HG02571 (cell line): ENCODE results near the gene KRT1.

Experiments
- ATAC-seq: cut with Tn5 transposase; IDR thresholded peaks from one replicate; pipeline ENCODE4 v1.9.1; 2021; ENCODE audit warnings: mild to moderate bottlenecking, moderate library complexity; ENCODE audit not compliant: unreplicated experiment

KRT1 gene

GRCh38 chr12:52699373-52699772, 19.2 kb upstream of the KRT1 start:
- no peak for ATAC-seq

- ATAC-seq = no peak
Observed at GRCh38 chr12:52698651-52699340, 18.6 kb upstream of the KRT1 start.

GRCh38 chr12:52697058-52697582, 16.9 kb upstream of the KRT1 start:
- no peak for ATAC-seq

- ATAC-seq = no peak
Observed at GRCh38 chr12:52696588-52696987, 16.4 kb upstream of the KRT1 start.

- ATAC-seq = no peak
Observed at GRCh38 chr12:52695039-52695438, 14.8 kb upstream of the KRT1 start.

- ATAC-seq = no peak
Observed at GRCh38 chr12:52694151-52694550, 13.9 kb upstream of the KRT1 start.

- no peak for ATAC-seq
Observed at GRCh38 chr12:52693261-52693660, 13.1 kb upstream of the KRT1 start.

- no peak for ATAC-seq
Observed at GRCh38 chr12:52692254-52692653, 12.0 kb upstream of the KRT1 start.

GRCh38 chr12:52691841-52692150, 11.6 kb upstream of the KRT1 start:
- ATAC-seq = no peak

- no peak for ATAC-seq
Observed at GRCh38 chr12:52691076-52691840, 11.1 kb upstream of the KRT1 start.

GRCh38 chr12:52690351-52691075, 10.3 kb upstream of the KRT1 start:
- ATAC-seq = no peak

- no peak for ATAC-seq
Observed at GRCh38 chr12:52689936-52690335, 9.7 kb upstream of the KRT1 start.

- ATAC-seq = no peak
Observed at GRCh38 chr12:52689239-52689638, 9.0 kb upstream of the KRT1 start.

- ATAC-seq = no peak
Observed at GRCh38 chr12:52688481-52688880, 8.3 kb upstream of the KRT1 start.

GRCh38 chr12:52687497-52688385, 7.5 kb upstream of the KRT1 start:
- ATAC-seq = no peak

- ATAC-seq = no peak
Observed at GRCh38 chr12:52686756-52687487, 6.7 kb upstream of the KRT1 start.

GRCh38 chr12:52686063-52686462, 5.9 kb upstream of the KRT1 start:
- ATAC-seq = no peak

- no peak for ATAC-seq
Observed at GRCh38 chr12:52685406-52685890, 5.2 kb upstream of the KRT1 start.

- ATAC-seq = no peak
Observed at GRCh38 chr12:52684431-52684830, 4.2 kb upstream of the KRT1 start.
